GM21619 (cell line): ENCODE measurements around the gene PRKCH.
A peak's percentile ranks its signal among the peaks of the same experiment; 100 is the strongest.
"Not testable (repeated sequence)": the region's sequence is repeated elsewhere in the genome, so short reads cannot be mapped to it uniquely, and the experiment has no call there.

Experiments
- ATAC-seq: cut with Tn5 transposase; IDR thresholded peaks from one replicate; pipeline ENCODE4 v1.9.1; 2021; ENCODE audit not compliant: unreplicated experiment

PRKCH gene

GRCh38 chr14:61388173-61388975 lies 67.0 kb downstream of the PRKCH start:
- peak; percentile 73 for ATAC-seq

DNA sequence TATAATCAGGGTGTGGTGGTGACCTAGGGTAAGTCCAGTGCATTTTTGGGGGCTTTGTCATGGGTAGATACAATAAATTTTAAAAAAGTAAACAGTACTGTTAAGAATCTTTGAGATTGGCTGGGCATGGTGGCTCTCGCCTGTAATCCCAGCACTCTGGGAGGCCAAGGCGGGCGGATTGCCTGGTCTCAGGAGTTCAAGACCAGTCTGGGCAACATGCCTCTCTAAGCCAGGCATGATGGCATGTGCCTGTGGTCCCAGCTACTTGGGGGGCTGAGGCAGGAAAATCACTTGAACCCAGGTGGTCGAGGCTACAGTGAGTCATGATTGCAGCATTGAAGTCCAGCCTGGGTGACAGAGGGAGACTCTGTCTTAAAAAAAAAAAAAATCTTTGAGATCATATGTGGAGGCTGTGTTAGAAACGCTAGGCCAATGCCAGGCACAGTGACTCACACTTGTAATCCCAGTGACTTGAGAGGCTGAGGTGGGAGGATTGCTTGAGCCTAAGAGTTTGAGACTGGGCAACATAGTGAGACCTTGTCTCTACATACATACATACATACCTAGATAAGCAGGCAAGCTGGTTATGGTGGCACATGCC lies 67.7 kb downstream of the PRKCH start:
- ATAC-seq = no peak

GRCh38 chr14:61391119-61391518 lies 69.7 kb downstream of the PRKCH start:
- ATAC-seq = no peak

DNA sequence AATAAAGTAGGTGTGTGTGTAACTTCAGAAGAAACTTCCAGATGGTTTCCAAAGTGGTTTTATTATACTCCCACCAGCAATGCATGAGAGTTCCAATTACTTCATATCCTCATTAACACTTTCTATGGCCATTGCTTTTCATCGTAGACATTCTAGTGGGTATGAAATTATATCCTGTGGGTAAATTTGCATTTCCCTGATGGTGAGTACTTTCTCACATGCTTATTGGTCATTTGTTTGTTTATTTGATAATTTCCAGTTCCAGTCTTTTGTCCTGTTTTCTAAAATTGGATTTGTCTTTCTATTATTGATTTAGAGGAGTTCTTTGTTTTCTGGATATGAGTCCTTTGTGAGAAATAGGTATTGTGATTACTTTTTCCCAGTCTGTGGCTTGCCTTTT lies 70.9 kb downstream of the PRKCH start:
- ATAC-seq = no peak

DNA sequence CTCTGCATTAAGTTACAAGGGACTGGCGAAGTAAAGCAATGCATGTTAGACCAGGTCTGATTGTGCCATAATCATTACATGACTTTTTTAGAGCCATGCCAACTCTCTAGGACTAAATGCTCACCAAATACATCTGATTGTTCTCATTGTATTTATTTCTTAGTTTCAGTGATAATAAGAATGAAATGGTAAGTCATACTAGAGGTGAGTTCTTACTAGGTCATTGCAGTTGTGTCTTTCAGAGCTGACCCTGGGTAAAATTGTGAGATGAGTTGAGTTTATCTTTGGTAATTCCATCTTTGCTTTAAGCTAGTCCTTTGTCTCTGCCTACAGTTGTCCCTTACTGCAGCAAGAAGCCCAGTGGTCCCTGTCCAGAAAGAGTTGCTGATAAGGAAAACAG lies 73.2 kb downstream of the PRKCH start:
- no peak for ATAC-seq

- ATAC-seq = no peak
Observed at GRCh38 chr14:61395115-61395725, 73.8 kb downstream of the PRKCH start.

GRCh38 chr14:61396279-61396678 lies 74.9 kb downstream of the PRKCH start:
- ATAC-seq = no peak

- no peak for ATAC-seq
Observed at GRCh38 chr14:61396694-61397093, 75.3 kb downstream of the PRKCH start.

DNA sequence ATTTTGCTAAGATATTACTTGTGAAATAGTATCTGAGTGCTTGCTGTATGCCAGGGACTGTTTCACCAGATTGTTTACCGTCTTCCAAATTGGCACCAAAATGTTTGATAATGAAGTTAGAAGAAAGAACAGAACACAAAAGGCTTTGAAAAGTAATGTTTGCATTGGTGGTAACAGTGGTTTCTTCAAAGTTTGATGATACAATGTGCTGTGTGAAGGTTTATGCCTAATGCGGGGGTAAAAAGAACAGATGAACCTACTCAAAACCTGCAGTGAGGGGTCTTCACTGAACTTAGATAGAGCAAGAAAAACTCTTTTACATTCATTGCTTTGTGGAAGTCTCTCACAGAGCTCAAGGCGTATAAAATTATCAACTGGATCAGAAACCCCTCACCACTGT lies 76.2 kb downstream of the PRKCH start:
- no peak for ATAC-seq

GRCh38 chr14:61398221-61398620 lies 76.8 kb downstream of the PRKCH start:
- ATAC-seq = no peak

DNA sequence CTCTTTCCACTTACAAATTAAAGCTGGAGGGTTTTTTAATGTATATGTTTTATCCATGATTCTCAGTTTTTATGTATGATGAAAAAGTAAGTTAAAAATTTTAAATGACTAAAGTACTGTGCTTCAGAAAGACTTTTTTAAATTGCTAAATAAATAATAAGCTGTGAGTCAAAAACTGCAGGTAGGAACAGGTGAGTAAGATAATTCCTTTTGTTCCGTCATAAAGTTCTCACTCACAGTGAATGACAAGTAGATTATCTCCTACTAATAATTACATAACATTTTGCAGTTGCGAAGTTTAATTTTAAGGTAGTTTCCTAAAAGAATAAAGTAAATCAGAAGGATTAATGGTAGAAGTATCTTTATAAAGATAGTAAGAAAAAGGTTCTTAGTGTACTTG lies 78.0 kb downstream of the PRKCH start:
- no peak for ATAC-seq

- no peak for ATAC-seq
Observed at GRCh38 chr14:61401461-61401860, 80.1 kb downstream of the PRKCH start.

DNA sequence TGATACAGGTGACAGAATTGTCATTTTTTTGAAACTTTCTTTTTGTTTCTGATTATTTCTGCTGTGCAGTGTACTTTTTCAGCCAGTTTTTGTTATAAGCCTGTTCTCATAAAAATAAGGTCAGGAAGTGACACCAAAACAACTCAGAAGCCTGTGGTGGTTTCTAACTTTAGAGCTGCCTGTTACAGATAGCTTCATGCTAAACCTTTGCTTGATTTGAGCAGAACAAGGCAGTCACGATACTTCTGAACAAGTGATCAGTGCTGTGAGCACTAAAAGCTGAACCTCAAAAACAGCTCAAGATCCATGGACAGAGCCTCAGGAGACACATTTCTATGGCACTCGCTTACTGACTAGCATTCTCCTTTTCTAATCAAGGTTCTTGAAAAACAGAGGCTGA lies 82.0 kb downstream of the PRKCH start:
- ATAC-seq = no peak

- no peak for ATAC-seq
Observed at GRCh38 chr14:61404637-61405036, 83.3 kb downstream of the PRKCH start.

DNA sequence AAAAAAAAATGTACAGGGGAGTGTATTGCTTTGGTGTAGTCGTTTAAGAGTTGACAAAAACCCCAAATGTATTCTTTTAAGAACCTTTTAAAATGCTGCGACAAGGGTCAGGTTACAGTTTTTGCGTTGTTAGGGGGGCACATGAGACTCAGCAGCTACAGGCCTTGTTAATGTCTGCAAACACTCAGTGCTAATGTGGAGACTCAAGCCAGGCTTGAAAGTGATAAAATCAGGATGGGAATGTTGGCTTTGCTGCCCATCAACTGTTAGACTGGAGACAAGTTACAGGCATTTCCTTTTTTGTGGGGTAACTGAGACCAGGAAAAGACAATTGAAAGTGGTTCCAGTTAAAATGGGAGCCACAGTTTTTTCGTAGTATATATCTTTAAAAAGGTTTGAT lies 84.8 kb downstream of the PRKCH start:
- no peak for ATAC-seq

DNA sequence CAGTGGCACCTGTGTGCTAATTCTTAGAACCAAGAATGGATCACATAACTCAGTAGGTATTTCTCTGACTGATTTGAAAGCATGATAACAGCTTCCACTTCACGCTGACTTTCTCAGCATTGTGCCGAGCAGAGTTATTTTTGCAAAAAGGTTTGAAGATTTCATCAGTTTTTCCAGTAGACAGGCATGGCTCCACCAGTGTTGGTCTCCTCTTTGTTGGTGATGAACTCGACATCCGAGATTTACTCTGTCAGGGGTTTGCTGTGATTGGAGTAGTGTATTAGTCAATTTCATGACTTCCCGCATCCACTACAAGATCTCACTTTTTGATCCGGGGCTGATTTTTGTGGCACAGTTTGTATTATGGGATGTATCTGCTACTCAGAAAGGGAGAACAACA lies 85.3 kb downstream of the PRKCH start:
- ATAC-seq = no peak

- no peak for ATAC-seq
Observed at GRCh38 chr14:61408498-61408897, 87.1 kb downstream of the PRKCH start.

DNA sequence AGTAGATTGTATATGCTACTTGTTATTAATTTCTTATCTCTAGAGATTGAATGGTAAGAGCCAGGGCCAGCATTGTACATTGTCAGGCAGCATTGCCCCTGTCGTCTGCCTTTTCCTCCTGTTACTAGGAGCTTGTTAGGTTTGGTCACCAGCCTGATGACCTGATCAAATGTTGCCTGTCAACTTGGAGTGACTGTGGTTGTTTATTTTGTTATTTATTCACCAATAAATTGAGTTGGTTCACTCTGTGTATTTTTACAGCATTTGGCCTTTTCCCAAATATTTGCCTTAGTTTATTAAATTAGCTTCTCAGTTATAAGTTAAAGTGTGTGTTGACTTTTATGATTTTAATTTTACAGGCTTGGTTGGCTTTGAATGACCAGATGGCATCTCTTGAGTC lies 88.4 kb downstream of the PRKCH start:
- ATAC-seq = no peak

DNA sequence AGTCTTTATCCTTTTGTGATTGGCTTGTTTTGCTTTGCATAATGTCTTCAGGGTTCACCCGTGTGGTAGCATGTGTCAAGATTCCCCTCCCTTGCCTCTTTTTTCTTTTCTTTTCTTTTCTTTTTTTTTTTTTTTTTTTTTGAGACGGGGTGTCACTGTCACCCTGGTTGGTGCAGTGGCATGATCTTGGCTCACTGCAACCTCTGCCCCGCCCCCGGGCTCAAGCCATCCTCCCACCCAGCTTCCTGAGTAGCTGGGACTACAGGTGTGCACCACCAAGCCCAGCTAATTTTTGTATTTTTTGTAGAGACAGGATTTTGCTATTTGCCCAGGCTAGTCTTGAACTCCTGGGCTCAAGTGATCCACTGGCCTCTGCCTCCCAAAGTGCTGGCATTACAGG lies 94.6 kb downstream of the PRKCH start:
- ATAC-seq = not testable (repeated sequence)

DNA sequence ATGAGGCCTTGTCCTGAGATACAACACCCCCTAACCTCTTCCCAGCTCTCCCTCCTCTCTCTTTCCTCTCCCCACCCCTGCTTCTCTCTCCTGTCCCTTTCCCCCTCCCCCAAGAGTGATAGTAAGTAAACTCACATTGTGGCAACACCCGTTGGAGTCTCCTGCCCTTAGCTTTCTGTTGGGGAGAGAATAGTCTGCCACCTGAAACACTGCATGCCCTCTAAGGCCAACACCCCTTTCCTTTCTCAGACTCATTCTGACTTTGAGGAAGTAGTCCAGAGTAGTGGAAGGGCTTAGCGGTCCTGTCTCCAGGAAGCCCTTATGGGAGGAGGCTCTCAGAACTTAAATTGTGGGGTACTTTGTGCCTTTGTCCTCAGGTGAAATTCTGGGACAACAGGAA lies 95.2 kb downstream of the PRKCH start:
- ATAC-seq = no peak

DNA sequence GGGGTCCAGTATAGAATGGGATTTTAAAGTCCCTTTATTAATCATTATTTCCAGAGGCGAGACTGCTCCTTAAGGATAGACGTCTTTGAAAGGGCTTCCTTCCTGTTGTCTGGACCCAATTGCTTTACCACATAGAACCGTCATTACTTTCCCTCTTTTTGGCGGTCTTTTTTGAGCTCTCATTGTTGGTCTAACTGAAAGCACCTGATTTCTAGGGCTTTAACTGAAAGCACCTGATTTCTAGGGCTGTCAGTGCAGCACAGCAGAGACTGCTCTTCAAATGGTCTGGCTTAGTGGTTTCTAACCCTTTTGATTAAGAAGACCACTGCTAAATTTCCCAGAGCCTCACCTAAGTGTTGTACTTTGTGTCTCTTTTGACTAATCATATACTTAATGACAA lies 95.8 kb downstream of the PRKCH start:
- ATAC-seq = no peak

DNA sequence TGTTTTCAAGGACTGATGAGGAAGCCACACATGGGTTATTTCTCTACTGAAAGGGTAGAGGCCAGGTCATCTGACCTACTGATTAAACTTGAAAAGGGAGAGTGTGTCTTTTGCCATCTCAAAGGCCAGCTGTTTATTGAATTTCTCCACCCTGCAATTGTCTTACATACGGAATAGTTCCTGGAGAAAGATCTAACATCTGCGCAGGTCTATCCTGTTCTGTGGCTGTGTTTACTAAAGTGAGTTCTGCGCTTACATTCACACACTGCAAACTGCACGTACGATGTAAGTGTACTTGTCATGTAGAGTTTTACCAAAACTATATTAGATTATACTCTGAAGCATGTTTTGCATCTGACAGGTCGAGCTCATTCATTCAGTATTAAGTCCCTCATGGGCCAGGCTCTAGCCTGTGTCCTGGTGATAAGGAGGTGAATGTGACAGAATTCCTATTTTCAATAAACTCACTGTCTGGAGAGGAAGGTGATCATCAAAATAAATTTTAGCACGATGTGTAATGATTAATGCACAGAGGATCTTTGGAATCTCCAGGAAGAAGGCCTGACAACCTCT lies 96.6 kb downstream of the PRKCH start:
- ATAC-seq = no peak
